K562 (cell line): ENCODE measurements around the gene CFAP92. TPM values are rescaled to one million over a fixed set of nuclear protein-coding genes. Genes with fewer than 3 reads are reported as not detected.

ENCODE experiments used
- CXXC5 ChIP-seq: fragments of 250-450 bp; sonication (Bioruptor Pico); IDR thresholded peaks from 2 replicates; pipeline ENCODE4 v1.8.0; 2022; ENCODE audit warnings: inconsistent platforms, mild to moderate bottlenecking, moderate library complexity
- HNRNPUL1 ChIP-seq: fragments of 200-400 bp; formaldehyde crosslinking; IDR thresholded peaks from 2 replicates; pipeline ENCODE4 v1.6.1; 2017; ENCODE audit warnings: low read length
- IRF9 ChIP-seq: fragments of 450-650 bp; IDR thresholded peaks from 2 replicates; pipeline ENCODE4 v1.6.1; 2016; ENCODE audit warnings: missing biosample characterization, missing genetic modification characterization
- MYBL2 ChIP-seq, 2 experiments: fragments of 450-650 bp in 1 of 2; sonication (generic) in 1 of 2; formaldehyde crosslinking in 1 of 2; IDR thresholded peaks; 2 replicates each; pipeline versions ENCODE4 v1.6.1 to v1.8.1; 2017 to 2022; ENCODE audit warnings: borderline replicate concordance in 1 of 2, inconsistent platforms in 1 of 2, low read depth in 1 of 2, mild to moderate bottlenecking in 1 of 2, missing genetic modification reagents in 1 of 2, moderate library complexity in 1 of 2
- PTTG1 ChIP-seq: fragments of 450-650 bp; IDR thresholded peaks from 2 replicates; pipeline ENCODE4 v1.6.1; 2016; ENCODE audit warnings: low read depth, mild to moderate bottlenecking, missing genetic modification characterization, missing compliant biosample characterization
- RB1 ChIP-seq: fragments of 450-650 bp; IDR thresholded peaks from 2 replicates; pipeline ENCODE4 v1.6.1; 2017; ENCODE audit warnings: low read depth, mild to moderate bottlenecking
- TCF7L2 ChIP-seq: fragments of 150-350 bp; IDR thresholded peaks from 2 replicates; pipeline ENCODE4 v1.6.1; 2016; ENCODE audit warnings: low read depth, mild to moderate bottlenecking, low read length, moderate library complexity
- TEAD1 ChIP-seq, 2 experiments: fragments of 450-650 bp in 1 of 2; sonication (generic) in 1 of 2; formaldehyde crosslinking; IDR thresholded peaks; 2 replicates each; pipeline versions ENCODE4 v1.4.0 to v1.8.0; 2020 to 2022; ENCODE audit warnings: mild to moderate bottlenecking in 2 of 2, missing genetic modification reagents in 1 of 2
- ZNF224 ChIP-seq: sonication (generic); formaldehyde crosslinking; IDR thresholded peaks from 2 replicates; pipeline ENCODE4 v1.8.0; 2022; ENCODE audit warnings: mild to moderate bottlenecking, missing genetic modification reagents
- polyA plus RNA-seq, 8 experiments: library from polyadenylated mRNA; depleted of rRNA in 4 of 8; stranded (reverse) in 5 of 8; unstranded in 3 of 8; fragments of >200 nt; fragmentation: Nextera tagmentation in 2 of 8; fragmentation: Illumina TruSeq in 1 of 8; extraction: Ambion mirVana in 2 of 8; extraction: Trizol in 1 of 8; gene quantifications; 2 replicates each; pipeline versions ENCODE4 v1.2.1 to v1.2.3, GENCODE V29; 2011 to 2014; ENCODE audit warnings: inconsistent platforms in 1 of 8, missing spikeins in 1 of 8
- total RNA-seq, 7 experiments: library from RNA; depleted of rRNA in 6 of 7; stranded (reverse); fragments of >200 nt in 6 of 7; fragmentation: Illumina TruSeq in 2 of 7; extraction: Trizol in 2 of 7; gene quantifications; 2 replicates each; pipeline versions ENCODE4 v1.2.1 to v1.2.3, GENCODE V29; 2011 to 2021; ENCODE audit warnings: low replicate concordance in 1 of 7

Gene CFAP92
- total and polyA plus RNA-seq, 9 of the 15 experiments (the other 6 are each of a cell fraction or from before 2014, with no cell fraction given), result 0.06 to 0.62 (median 0.36) TPM

- TF ChIP-seq TCF7L2, result no peak
- TF ChIP-seq PTTG1, result 0 out of 2 replicates have a peak, but pooled peaks have one; percentile 24
- TF ChIP-seq CXXC5 (CRISPR knock-in tag), result peak; percentile 75
- TF ChIP-seq ZNF224, result no peak
- TF ChIP-seq MYBL2 (IDR thresholded peaks at IDR 0.05; ENCODE audit: low read depth), result no peak
- TF ChIP-seq MYBL2 (CRISPR knock-in tag; IDR thresholded peaks at IDR 0.05; ENCODE audit: borderline replicate concordance), result no peak
- no peak for TF ChIP-seq RB1
- peak in 1 of 2 experiments; percentile 47; a peak in 1 of 4 replicates for TF ChIP-seq TEAD1 (CRISPR knock-in tag; IDR thresholded peaks at IDR 0.05)
- TF ChIP-seq HNRNPUL1, result no peak
- TF ChIP-seq IRF9, result peak; percentile 65; the same call in 1 of the 2 replicates
Measured at GRCh38 chr3:128895843-128896697, 97.8 kb downstream of the CFAP92 start (continued).
